ENCODE measurements around the gene ESF1.
"Not testable (repeated sequence)": the region's sequence is repeated elsewhere in the genome, so short reads cannot be mapped to it uniquely, and the experiment has no call there.

ESF1 gene

GRCh38 chr20:13741879-13742278 is 42.8 kb downstream of the ESF1 start:
- no peak for DNase-seq

GRCh38 chr20:13739731-13740649 is 44.7 kb downstream of the ESF1 start:
- DNase-seq, result no peak

GRCh38 chr20:13738187-13738586 is 46.5 kb downstream of the ESF1 start:
- not testable (repeated sequence) for DNase-seq

- DNase-seq, result no peak
Measured at GRCh38 chr20:13736436-13737191, 48.1 kb downstream of the ESF1 start.

- DNase-seq, result no peak
Measured at GRCh38 chr20:13735826-13736225, 48.9 kb downstream of the ESF1 start.

- no peak for DNase-seq
Measured at GRCh38 chr20:13723011-13723410, 61.7 kb downstream of the ESF1 start.

- no peak for DNase-seq
Measured at GRCh38 chr20:13718171-13718570, 66.5 kb downstream of the ESF1 start.

- DNase-seq, result no peak
Measured at GRCh38 chr20:13717631-13718044, 67.1 kb downstream of the ESF1 start.

GRCh38 chr20:13715171-13715570 is 69.5 kb downstream of the ESF1 start:
- no peak for DNase-seq

- no peak for DNase-seq
Measured at GRCh38 chr20:13708234-13708633, 76.5 kb downstream of the ESF1 start.

- DNase-seq, result no peak
Measured at GRCh38 chr20:13703265-13703664, 81.5 kb downstream of the ESF1 start.

- DNase-seq, result no peak
Measured at GRCh38 chr20:13701486-13701885, 83.2 kb downstream of the ESF1 start.

- DNase-seq, result no peak
Measured at GRCh38 chr20:13700761-13701160, 84.0 kb downstream of the ESF1 start.

GRCh38 chr20:13694420-13695150 is 90.1 kb downstream of the ESF1 start:
- DNase-seq, result no peak

GRCh38 chr20:13692802-13693736 is 91.7 kb downstream of the ESF1 start:
- DNase-seq, result no peak

- no peak for DNase-seq
Measured at GRCh38 chr20:13690943-13691342, 93.8 kb downstream of the ESF1 start.

- DNase-seq, result no peak
Measured at GRCh38 chr20:13687815-13688214, 96.9 kb downstream of the ESF1 start.

GRCh38 chr20:13685623-13686022 is 99.1 kb downstream of the ESF1 start:
- no peak for DNase-seq

GRCh38 chr20:13684566-13685222 is 100.0 kb downstream of the ESF1 start:
- peak in 1 of 58 donors; percentile 5 for DNase-seq

GRCh38 chr20:13683833-13684232 is 100.9 kb downstream of the ESF1 start:
- DNase-seq, result no peak

All from anterior cingulate cortex (tissue), 58 donors.